Adrenal gland (tissue), 5 donors: ENCODE data around the gene SHC4.

Experiments
- CTCF ChIP-seq, 6 experiments: fragments of 450-650 bp in 4 of 6; fragments of 200-600 bp in 2 of 6; sonication (generic) in 1 of 6; IDR thresholded peaks; 1 replicate in 5 of 6; 2 replicates in 1 of 6; pipeline versions ENCODE4 v1.5.1 to v1.8.0; 2016 to 2021; ENCODE audit warnings: antibody characterized with exemption in 6 of 6, mild to moderate bottlenecking in 2 of 6, moderate library complexity in 1 of 6
- POLR2A ChIP-seq, 2 donors: fragments of 450-650 bp; IDR thresholded peaks; one replicate each; pipeline ENCODE4 v1.6.1; 2017; ENCODE audit warnings: antibody characterized with exemption in 2 of 2, mild to moderate bottlenecking in 2 of 2, moderate library complexity in 1 of 2
- donor health status: DM: no; HTN: no; CAD: no.

DNA sequence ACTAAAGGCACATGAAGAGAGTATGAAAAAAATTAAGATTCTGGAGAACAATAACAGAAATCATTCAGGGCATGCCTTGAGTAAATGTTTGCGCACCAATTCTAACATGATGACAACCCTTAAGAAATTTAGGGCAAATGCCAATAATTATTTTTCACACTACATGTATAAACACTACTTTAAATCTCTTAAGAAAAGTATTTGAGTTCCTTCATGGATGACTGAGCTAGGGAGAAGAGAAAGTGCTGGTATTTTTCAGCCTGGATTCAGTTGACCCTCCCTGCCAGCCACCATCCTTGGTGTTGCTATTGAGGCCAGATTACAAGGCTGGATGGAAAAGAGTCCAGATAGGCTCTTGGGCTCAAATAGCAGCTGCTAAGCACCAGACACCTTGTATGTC, 93.8 kb downstream of the SHC4 start:
- TF ChIP-seq CTCF (IDR thresholded peaks at IDR 0.05) = no peak
- TF ChIP-seq POLR2A (IDR thresholded peaks at IDR 0.05) = no peak
